Loucy (cell line): ENCODE results near the gene ANKRD13D.

Experiments
- EZH2phosphoT487 ChIP-seq: fragments of 200-600 bp; IDR thresholded peaks from 2 replicates; pipeline ENCODE4 v1.6.1; 2018; ENCODE audit warnings: antibody characterized with exemption, mild to moderate bottlenecking, moderate library complexity, borderline replicate concordance
- TF ChIP-seq, protein P1 (sequence below): fragments of 200-600 bp; sonication (generic); conservative IDR thresholded peaks from 2 replicates; pipeline ENCODE4 v1.5.1; 2014; ENCODE audit warnings: mild to moderate bottlenecking, antibody characterized with exemption, low read length

DNA sequence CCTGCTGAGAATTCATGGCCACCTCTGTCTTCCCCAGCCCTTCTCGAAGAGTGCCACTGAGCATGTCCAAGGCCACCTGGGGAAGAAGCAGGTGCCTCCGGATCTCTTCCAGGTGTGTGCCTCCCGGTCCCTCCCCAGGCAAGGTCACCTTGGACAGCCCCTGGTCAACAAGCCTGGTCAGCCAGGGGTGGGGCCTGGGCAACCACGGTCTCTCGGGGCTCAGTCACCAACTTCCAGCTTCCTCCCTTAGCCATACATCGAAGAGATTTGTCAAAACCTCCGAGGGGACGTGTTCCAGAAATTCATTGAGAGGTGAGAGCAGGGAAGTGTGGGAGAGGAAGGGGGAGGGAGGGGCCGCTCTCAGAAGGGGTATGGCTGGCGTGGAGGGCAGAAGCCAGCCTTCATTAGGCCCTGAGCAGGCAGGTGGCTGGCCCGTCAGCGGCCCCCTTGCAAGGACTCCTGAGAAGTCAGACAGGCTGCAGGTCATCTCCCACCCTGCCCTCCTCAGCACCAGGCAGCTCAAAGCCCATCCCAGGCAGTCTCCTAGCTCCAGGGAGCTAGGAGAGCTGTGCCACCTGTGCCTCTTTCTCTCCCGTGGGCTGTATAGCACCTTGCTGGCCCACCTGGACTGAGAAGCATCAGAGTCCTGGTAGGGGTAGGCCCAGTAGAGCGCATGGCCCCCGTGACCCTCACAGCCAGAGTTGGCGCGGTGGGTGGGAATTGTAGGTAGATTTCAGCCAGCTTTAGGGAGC lies 9.3 kb upstream of the ANKRD13D start:
- TF ChIP-seq, protein P1, sequence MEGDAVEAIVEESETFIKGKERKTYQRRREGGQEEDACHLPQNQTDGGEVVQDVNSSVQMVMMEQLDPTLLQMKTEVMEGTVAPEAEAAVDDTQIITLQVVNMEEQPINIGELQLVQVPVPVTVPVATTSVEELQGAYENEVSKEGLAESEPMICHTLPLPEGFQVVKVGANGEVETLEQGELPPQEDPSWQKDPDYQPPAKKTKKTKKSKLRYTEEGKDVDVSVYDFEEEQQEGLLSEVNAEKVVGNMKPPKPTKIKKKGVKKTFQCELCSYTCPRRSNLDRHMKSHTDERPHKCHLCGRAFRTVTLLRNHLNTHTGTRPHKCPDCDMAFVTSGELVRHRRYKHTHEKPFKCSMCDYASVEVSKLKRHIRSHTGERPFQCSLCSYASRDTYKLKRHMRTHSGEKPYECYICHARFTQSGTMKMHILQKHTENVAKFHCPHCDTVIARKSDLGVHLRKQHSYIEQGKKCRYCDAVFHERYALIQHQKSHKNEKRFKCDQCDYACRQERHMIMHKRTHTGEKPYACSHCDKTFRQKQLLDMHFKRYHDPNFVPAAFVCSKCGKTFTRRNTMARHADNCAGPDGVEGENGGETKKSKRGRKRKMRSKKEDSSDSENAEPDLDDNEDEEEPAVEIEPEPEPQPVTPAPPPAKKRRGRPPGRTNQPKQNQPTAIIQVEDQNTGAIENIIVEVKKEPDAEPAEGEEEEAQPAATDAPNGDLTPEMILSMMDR: no peak
- TF ChIP-seq EZH2phosphoT487: no peak
